Neural progenitor cell (in vitro differentiated cells): Measurements from ENCODE around the gene SMARCC2.

Experiments
- CTCF ChIP-seq: fragments of 200-600 bp; sonication (generic); IDR thresholded peaks from 2 replicates; pipeline ENCODE4 v1.5.1; 2017; ENCODE audit warnings: antibody characterized with exemption, mild to moderate bottlenecking
- EZH2 ChIP-seq: fragments of 200-600 bp; sonication (generic); IDR thresholded peaks from 2 replicates; pipeline ENCODE4 v1.6.1; 2017; ENCODE audit warnings: antibody characterized with exemption, mild to moderate bottlenecking, moderate library complexity
- EZH2phosphoT487 ChIP-seq: fragments of 200-600 bp; sonication (generic); IDR thresholded peaks from 2 replicates; pipeline ENCODE4 v1.6.1; 2017; ENCODE audit warnings: antibody characterized with exemption

GRCh38 chr12:56129942-56130495, 59.3 kb downstream of the SMARCC2 start:
- TF ChIP-seq EZH2phosphoT487 (no peak), CTCF (no peak), EZH2 (no peak)
